NCI-H1105 treated with DMSO at 0.1 percent for 48 hours (cell line): ENCODE results near the gene SMIM10.
"Not testable (repeated sequence)": the region's sequence is repeated elsewhere in the genome, so short reads cannot be mapped to it uniquely, and the experiment has no call there.

Experiments used
- DNase-seq: peaks from one replicate; lab custom pipeline; 2025; lab: John Stamatoyannopoulos, UW

Gene SMIM10

GRCh38 chrX:134990801-134991481 is at the start of gene SMIM10:
SMIM10 (plus strand) TSS chrX:134990991; CDS start chrX:134991096, 105 bp downstream.
- DNase-seq, result no peak

GRCh38 chrX:134946364-134946763 is 44.4 kb upstream of the SMIM10 start:
- not testable (repeated sequence) for DNase-seq

- no peak for DNase-seq
Observed at GRCh38 chrX:134948333-134949241, 42.2 kb upstream of the SMIM10 start.

- DNase-seq, result no peak
Observed at GRCh38 chrX:134949271-134949670, 41.5 kb upstream of the SMIM10 start.

- no peak for DNase-seq
Observed at GRCh38 chrX:134957836-134958235, 33.0 kb upstream of the SMIM10 start.

- not testable (repeated sequence) for DNase-seq
Observed at GRCh38 chrX:134960366-134960765, 30.4 kb upstream of the SMIM10 start.

GRCh38 chrX:134963041-134963440 is 27.8 kb upstream of the SMIM10 start:
- no peak for DNase-seq

GRCh38 chrX:134969726-134970125 is 21.1 kb upstream of the SMIM10 start:
- no peak for DNase-seq

GRCh38 chrX:134971926-134972325 is 18.9 kb upstream of the SMIM10 start:
- DNase-seq, result no peak

GRCh38 chrX:134975516-134975915 is 15.3 kb upstream of the SMIM10 start:
- no peak for DNase-seq

- no peak for DNase-seq
Observed at GRCh38 chrX:134981910-134982309, 8.9 kb upstream of the SMIM10 start.

- no peak for DNase-seq
Observed at GRCh38 chrX:134982748-134983147, 8.0 kb upstream of the SMIM10 start.

- DNase-seq, result no peak
Observed at GRCh38 chrX:134985479-134985878, 5.3 kb upstream of the SMIM10 start.

- no peak for DNase-seq
Observed at GRCh38 chrX:134990475-134990800, 353 bp upstream of the SMIM10 start.

GRCh38 chrX:134997646-134998045 is 6.9 kb downstream of the SMIM10 start:
- DNase-seq, result no peak

GRCh38 chrX:134998246-134998645 is 7.5 kb downstream of the SMIM10 start:
- no peak for DNase-seq

- peak; percentile 51 for DNase-seq
Observed at GRCh38 chrX:134999469-134999868, 8.7 kb downstream of the SMIM10 start.

- DNase-seq, result no peak
Observed at GRCh38 chrX:135000516-135000915, 9.7 kb downstream of the SMIM10 start.

- DNase-seq, result peak; percentile 84
Observed at GRCh38 chrX:135003876-135004623, 13.3 kb downstream of the SMIM10 start.

- DNase-seq, result no peak
Observed at GRCh38 chrX:135006187-135006586, 15.4 kb downstream of the SMIM10 start.

- no peak for DNase-seq
Observed at GRCh38 chrX:135009057-135009610, 18.3 kb downstream of the SMIM10 start.

- no peak for DNase-seq
Observed at GRCh38 chrX:135009838-135010237, 19.0 kb downstream of the SMIM10 start.
